Body of pancreas (tissue), 4 donors: ENCODE data around the gene MACF1.

Source experiments
- CTCF ChIP-seq, 7 experiments: fragments of 450-650 bp in 4 of 7; fragments of 200-600 bp in 3 of 7; sonication (generic) in 3 of 7; IDR thresholded peaks; one replicate each; pipeline ENCODE4 v1.5.1; 2016 to 2019; ENCODE audit warnings: antibody characterized with exemption in 7 of 7
- POLR2A ChIP-seq, 3 donors: fragments of 450-650 bp; IDR thresholded peaks; one replicate each; pipeline ENCODE4 v1.6.1; 2016; ENCODE audit warnings: antibody characterized with exemption in 3 of 3, mild to moderate bottlenecking in 2 of 3

DNA sequence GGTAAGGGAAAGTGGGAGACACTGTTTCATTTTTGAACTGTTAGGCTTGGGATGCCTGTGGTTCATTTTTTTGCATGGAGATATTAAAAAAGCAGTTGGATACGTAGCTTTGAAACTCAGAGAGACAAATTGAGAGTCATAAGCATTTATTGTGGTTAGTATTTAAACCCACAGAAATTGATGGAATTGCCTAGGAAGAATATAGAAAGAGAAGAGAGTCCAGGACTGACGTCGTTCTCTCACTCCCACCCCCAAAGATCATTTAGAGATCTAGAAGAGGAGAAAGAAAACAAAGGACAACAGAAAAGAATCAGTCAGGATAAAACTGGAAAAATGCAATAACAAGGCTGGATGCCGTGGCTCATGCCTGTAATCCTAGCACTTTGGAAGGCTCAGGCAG, 213.7 kb downstream of the MACF1 start:
- TF ChIP-seq CTCF (IDR thresholded peaks at IDR 0.05) (no peak), POLR2A (IDR thresholded peaks at IDR 0.05) (no peak)
